Measurements from ENCODE around the gene FARP2.

Gene FARP2

DNA sequence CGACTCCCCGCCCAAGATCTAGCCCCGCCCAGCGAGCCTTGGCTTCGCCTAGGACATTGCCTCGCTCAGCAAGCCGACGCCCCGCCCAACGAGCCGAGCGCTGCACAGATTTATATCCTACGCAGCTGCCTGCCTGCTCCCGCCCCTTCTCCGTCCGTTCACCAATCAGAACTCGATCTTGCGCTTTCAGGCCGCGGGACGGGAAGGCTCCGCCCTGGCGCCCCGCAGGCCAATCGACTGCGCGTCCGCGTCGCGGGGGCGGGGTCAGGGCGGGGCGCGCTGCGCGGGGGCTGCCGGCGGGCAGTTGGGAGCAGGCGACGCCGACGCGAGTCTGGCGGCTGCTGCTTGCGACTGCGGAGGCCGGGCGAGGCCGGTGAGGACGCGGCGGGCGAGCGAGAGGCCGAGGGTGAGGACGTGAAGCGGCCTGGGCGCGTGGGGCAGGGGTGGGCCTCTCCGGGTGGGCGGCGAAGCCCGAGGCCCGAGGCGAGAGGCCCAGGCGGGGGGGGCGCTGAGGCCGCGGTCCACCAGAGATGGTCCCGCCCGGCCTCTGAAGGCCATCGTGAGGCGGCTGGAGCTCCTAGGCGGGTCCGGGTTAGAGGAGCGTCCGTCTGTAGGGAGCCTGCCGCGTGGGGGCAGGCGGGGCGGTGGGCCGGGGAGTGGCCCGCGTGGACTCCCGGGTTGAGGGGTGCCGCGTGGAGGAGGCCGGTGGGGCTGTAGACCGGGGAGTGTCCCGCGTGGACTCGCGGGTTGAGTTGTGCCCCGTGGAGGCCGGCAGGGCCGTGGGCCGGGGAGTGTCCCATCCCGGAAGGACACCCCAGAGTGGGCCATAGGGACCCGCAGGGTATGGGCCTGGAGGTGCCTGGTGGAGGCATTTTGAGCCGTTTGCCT is at the start of gene FARP2:
Gene FARP2, plus strand, starts transcription at position 303 of the 888 bp plus-strand sequence. CDS start 16,823 bp downstream, outside the sequence.
- H3K27me3 Mint-ChIP-seq: no peaks in the 10 kb centered on the region
- peak within 1 kb of the TSS; percentile 82 to 85 for H3K4me3 Mint-ChIP-seq
- peak within 1 kb of the TSS; percentile 87 for H3K27ac Mint-ChIP-seq
- H3K36me3 Mint-ChIP-seq: peaks cover 15 to 22% of the 10 kb centered on the region in 2 donors
- no peaks in the 10 kb centered on the region for H3K9me3 Mint-ChIP-seq
- peak; percentile 97 for DNase-seq
- peak; percentile 88 to 91 for ATAC-seq (replicated peaks)
- peaks cover 33 to 54% of the 10 kb centered on the region in 2 donors for H3K4me1 Mint-ChIP-seq

DNA sequence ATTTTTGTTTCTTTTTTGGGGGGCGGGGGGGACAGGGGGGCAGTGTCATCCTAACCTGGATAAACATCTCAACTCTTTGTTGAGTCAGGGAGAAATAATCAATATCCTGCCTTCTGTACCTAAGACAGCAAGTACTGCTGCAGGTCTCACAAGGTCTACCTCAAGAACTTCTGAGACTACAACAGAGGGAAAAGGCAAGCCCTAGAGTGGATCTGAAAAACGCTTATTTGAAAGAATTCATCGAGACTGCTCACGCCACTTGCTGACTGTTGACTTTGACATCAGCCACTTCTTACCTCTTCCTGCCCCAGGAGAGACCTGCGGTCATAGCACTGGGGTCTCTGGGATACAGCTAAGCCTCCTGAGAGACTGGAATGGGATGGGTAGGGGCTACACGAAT is 49.0 kb upstream of the FARP2 start:
- Mint-ChIP-seq H3K4me3 (peak overlapping the region in 1 of 2 donors; percentile 16), H3K4me1 (peaks cover 56 to 91% of the 10 kb centered on the region in 2 donors)

DNA sequence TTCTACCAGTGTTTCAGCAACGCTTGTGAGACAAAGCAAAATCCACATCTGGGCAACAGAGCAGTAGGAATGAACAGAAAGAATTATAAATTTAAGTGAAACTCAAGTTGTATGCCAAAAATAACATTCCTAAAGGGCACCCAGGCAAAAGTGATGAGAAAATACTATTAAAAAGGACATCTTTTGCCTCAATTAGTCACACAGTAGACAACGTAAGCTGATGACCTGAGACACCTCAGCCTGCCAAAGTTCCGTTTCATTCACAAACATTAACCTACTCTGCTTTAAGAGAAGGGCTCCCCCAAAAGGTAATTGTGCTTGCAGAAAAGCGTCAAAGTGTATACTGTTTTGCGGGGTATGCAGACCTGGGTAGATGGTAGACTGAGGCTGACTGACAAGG is 47.8 kb upstream of the FARP2 start:
- H3K36me3 Mint-ChIP-seq: peaks cover 18 to 40% of the 10 kb centered on the region in 2 donors
- no peak for DNase-seq
- peaks cover 52 to 86% of the 10 kb centered on the region in 2 donors for H3K4me1 Mint-ChIP-seq
- no peak overlapping the region for H3K4me3 Mint-ChIP-seq
- no peaks in the 10 kb centered on the region for H3K9me3 Mint-ChIP-seq
- peak overlapping the region; percentile 39 for H3K27ac Mint-ChIP-seq
- H3K27me3 Mint-ChIP-seq: no peaks in the 10 kb centered on the region
- ATAC-seq (replicated peaks): no peak

More for the DNA sequence above, 49.0 kb upstream of the FARP2 start:
- Mint-ChIP-seq H3K9me3 (no peaks in the 10 kb centered on the region), H3K27me3 (no peaks in the 10 kb centered on the region), H3K36me3 (peaks cover 19 to 33% of the 10 kb centered on the region in 2 donors), H3K27ac (no peak overlapping the region)
- ATAC-seq (replicated peaks) (no peak), DNase-seq (no peak)

- Mint-ChIP-seq H3K36me3 (peaks cover 18 to 40% of the 10 kb centered on the region in 2 donors), H3K9me3 (no peaks in the 10 kb centered on the region), H3K27me3 (no peaks in the 10 kb centered on the region), H3K4me1 (peaks cover 49 to 86% of the 10 kb centered on the region in 2 donors), H3K27ac (peak overlapping the region; percentile 52), H3K4me3 (no peak overlapping the region)
- DNase-seq (no peak), ATAC-seq (replicated peaks) (no peak)
These were observed 47.1 kb upstream of the FARP2 start for GRCh38 chr2:241308832-241309500.

DNA sequence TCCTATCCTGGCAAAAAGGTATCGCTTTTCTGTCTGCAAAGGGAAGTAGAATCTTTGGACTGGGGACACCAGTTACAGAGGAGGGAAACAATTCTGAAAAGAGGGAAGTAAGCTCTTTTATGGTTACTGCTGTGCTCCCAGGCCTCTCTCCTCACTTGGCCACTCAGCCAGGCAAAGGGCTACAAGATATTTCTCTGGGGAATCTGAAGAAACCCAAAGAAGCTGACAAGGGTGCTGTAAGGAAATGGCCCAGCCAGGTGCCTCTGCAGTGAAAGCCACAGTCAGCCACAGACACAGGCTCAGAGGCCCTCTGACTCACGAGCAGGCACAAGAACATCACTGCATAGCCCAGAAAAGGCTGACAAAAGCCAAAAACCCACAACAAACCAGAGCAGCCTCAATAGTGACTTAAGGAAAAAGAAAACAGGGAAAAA is 46.4 kb upstream of the FARP2 start:
- Mint-ChIP-seq H3K4me1 (peaks cover 45 to 81% of the 10 kb centered on the region in 2 donors), H3K9me3 (no peaks in the 10 kb centered on the region), H3K27me3 (no peaks in the 10 kb centered on the region), H3K36me3 (peaks cover 18 to 40% of the 10 kb centered on the region in 2 donors), H3K27ac (peak overlapping the region; percentile 96), H3K4me3 (peak overlapping the region; percentile 71 to 79)
- DNase-seq (peak; percentile 77), ATAC-seq (replicated peaks) (peak; percentile 73 to 74)

DNA sequence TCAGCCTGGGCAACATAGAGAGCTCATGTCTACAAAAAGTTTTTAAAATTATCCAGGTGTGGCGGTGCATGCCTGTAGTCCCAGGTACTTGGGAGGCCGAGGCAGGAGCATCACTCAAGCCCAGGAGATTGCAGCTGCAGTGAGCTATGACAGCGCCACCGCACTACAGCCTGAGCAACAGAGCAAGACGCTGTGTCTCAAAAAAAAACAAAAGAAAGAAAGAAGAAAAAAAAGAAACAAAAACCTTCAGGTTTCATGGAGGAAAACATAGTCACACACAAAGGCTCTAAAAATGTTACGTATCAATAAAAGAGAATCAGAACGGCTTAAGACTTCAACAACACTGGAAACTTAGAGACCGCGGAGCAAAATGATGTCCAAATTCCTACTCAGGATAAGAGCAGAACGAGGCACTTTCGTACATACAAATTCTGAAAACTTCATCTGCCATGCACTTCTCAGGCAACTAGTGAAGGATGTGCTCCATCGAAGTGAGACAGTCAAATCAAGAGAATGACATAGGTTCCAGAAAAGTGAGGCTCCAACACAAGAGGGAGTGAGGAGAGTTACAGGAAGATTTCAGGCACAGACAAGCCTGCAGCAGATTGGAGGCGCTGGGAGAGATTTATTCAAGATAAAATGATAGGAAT is 45.0 kb upstream of the FARP2 start:
- H3K4me3 Mint-ChIP-seq: peak overlapping the region; percentile 29 to 53
- no peak for ATAC-seq (replicated peaks)

GRCh38 chr2:241312082-241312481 is 44.0 kb upstream of the FARP2 start:
- Mint-ChIP-seq H3K27ac (no peak overlapping the region), H3K4me3 (no peak overlapping the region), H3K9me3 (no peaks in the 10 kb centered on the region), H3K36me3 (peaks cover 24 to 41% of the 10 kb centered on the region in 2 donors), H3K4me1 (peaks cover 40 to 67% of the 10 kb centered on the region in 2 donors), H3K27me3 (no peaks in the 10 kb centered on the region)
- ATAC-seq (replicated peaks) (no peak), DNase-seq (no peak)

More for the DNA sequence above, 45.0 kb upstream of the FARP2 start:
- Mint-ChIP-seq H3K9me3 (no peaks in the 10 kb centered on the region), H3K27ac (peak overlapping the region; percentile 64), H3K36me3 (peaks cover 19 to 33% of the 10 kb centered on the region in 2 donors), H3K4me1 (peaks cover 38 to 72% of the 10 kb centered on the region in 2 donors), H3K27me3 (no peaks in the 10 kb centered on the region)
- DNase-seq: no peak

DNA sequence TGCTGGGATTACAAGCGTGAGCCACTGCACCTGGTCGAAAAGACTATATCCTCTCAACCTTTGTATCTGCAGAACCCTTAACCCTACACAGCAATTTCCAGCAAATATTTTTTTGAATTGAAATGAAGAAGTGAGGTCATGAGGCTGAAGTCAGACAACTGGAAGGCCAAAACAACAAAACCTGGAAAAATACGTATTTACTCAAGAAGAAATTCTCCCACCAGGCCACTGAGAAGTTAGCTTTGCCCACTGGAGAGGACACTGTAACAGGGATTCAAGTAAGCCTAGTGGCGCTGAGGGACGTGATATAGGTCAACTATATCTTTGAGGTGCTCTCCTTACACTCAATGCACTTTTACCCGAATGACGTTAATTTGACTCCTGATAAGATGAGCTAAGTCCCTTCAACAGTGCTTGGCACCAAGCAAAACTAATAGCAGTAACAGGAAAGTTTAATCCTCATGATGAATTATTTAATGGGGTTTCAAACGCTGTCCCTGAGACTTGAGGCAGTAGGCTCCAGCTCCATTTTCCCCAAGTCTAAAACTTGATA is 42.5 kb upstream of the FARP2 start:
- H3K36me3 Mint-ChIP-seq: peaks cover 22 to 48% of the 10 kb centered on the region in 2 donors
- H3K9me3 Mint-ChIP-seq: no peaks in the 10 kb centered on the region
- H3K4me3 Mint-ChIP-seq: peak overlapping the region; percentile 11 to 99
- H3K4me1 Mint-ChIP-seq: peaks cover 45 to 71% of the 10 kb centered on the region in 2 donors
- no peaks in the 10 kb centered on the region for H3K27me3 Mint-ChIP-seq
- DNase-seq: no peak
- ATAC-seq (replicated peaks): no peak
- H3K27ac Mint-ChIP-seq: peak overlapping the region; percentile 99

GRCh38 chr2:241314226-241315092 is 41.6 kb upstream of the FARP2 start:
- peak overlapping the region; percentile 99 for H3K27ac Mint-ChIP-seq
- peak overlapping the region; percentile 95 to 99 for H3K4me3 Mint-ChIP-seq
- no peaks in the 10 kb centered on the region for H3K9me3 Mint-ChIP-seq
- peaks cover 20 to 45% of the 10 kb centered on the region in 2 donors for H3K36me3 Mint-ChIP-seq
- DNase-seq (no peak), ATAC-seq (replicated peaks) (no peak)
- H3K27me3 Mint-ChIP-seq: no peaks in the 10 kb centered on the region
- H3K4me1 Mint-ChIP-seq: peaks cover 38 to 71% of the 10 kb centered on the region in 2 donors

GRCh38 chr2:241315093-241315878 is 40.8 kb upstream of the FARP2 start, which contains the start of gene HDLBP:
TSS of gene HDLBP (minus strand) at chr2:241315672. CDS start at chr2:241266869, 48,803 bp downstream.
- ATAC-seq (replicated peaks) (peak; percentile 78 to 81), DNase-seq (peak; percentile 100)
- Mint-ChIP-seq H3K4me1 (peaks cover 37 to 71% of the 10 kb centered on the region in 2 donors), H3K9me3 (no peaks in the 10 kb centered on the region), H3K27me3 (no peaks in the 10 kb centered on the region), H3K27ac (peak within 1 kb of the TSS; percentile 99), H3K4me3 (peak within 1 kb of the TSS; percentile 95 to 99), H3K36me3 (peaks cover 24 to 46% of the 10 kb centered on the region in 2 donors)

DNA sequence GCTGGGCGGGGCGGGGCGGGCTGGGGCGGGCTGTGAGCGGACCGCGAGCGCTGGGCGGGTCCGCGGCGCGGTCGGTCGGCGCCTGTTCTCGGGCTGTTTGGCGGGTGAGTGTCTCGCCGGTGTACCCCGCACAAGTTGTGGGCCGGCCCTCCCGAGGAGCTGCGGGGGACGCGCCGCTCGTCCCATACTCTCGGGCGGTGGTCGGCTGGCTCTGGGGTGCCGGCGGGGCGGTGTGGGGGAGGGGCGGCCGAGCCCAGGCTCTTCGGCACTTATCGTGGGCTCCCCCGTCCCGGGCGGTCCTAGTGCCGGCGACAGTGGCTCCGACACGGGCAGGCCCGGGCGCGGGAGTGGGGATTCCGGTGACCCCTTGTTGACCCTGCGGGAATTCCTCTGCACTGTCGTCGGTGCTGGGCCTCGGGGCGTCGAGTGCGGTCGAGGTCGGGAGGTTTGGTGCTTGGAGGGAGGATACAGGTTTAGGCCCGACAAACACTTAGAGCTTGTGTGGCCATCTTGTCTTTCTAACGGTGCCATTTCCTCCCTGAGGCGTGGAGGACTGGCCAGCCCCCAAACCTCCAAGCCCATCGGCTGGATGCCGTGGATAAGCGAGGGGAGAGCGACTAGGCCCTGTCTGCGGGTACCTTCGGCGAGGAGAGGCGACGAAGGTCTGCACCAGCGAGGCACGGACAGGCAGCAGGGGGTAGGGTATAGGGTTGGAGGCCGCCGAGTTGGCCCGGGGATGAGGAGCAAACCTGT is 40.0 kb upstream of the FARP2 start, which contains the start of gene SEPTIN2:
Gene SEPTIN2, plus strand, starts transcription at position 47 of the 753 bp plus-strand sequence. CDS start 8,308 bp downstream, outside the sequence.
- ATAC-seq (replicated peaks) (peak; percentile 53 to 59), DNase-seq (peak; percentile 72)
- Mint-ChIP-seq H3K4me3 (peak within 1 kb of the TSS; percentile 95 to 99), H3K27ac (peak within 1 kb of the TSS; percentile 99), H3K27me3 (no peaks in the 10 kb centered on the region), H3K9me3 (no peaks in the 10 kb centered on the region), H3K36me3 (peaks cover 27 to 50% of the 10 kb centered on the region in 2 donors), H3K4me1 (peaks cover 34 to 71% of the 10 kb centered on the region in 2 donors)

DNA sequence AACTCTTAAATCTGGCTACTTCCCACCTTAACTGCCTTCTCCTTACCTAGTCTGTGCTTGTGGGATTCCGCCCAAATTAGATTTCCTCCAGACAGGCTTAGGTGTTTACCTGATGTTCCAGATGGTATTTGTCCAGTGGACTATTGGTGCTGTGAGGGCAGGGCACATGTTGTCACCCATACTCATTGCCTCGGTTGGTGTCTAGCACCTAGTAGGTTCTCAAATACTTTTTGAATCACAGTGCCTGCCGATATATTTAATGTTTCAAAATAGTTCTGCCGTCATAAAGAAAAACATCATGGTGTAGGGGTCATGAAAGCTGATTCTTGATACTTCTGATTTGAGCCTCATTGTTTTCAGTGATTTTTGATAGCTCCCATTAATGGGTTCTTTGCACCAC is 39.3 kb upstream of the FARP2 start:
- DNase-seq (no peak), ATAC-seq (replicated peaks) (no peak)
- peak overlapping the region; percentile 95 to 99 for H3K4me3 Mint-ChIP-seq
- peaks cover 33 to 53% of the 10 kb centered on the region in 2 donors for H3K36me3 Mint-ChIP-seq
- peak overlapping the region; percentile 99 for H3K27ac Mint-ChIP-seq
- no peaks in the 10 kb centered on the region for H3K9me3 Mint-ChIP-seq
- H3K4me1 Mint-ChIP-seq: peaks cover 35 to 71% of the 10 kb centered on the region in 2 donors
- H3K27me3 Mint-ChIP-seq: no peaks in the 10 kb centered on the region

All from stimulated activated naive B cell treated with anti-CD40 and anti-IgM and Interleukin-4, amounts not matched to agents 10 μg/mL and 1 μg/mL and 100 μg/mL, for 72 hours (primary cell).